GM13976 (cell line): Measurements from ENCODE around the gene EXOC3L4.
A peak's percentile ranks its signal among the peaks of the same experiment; 100 is the strongest.

Experiments used
- DNase-seq: peaks from one replicate; pipeline ENCODE4 v3.0.0; 2012; ENCODE audit warnings: low spot score
- in situ Hi-C: fragments of 300-500 bp; cut with MboI; formaldehyde crosslinking; loops from one replicate; pipeline ENCODE4 v1.12.0; 2022; ENCODE audit warnings: low sequenced_read_pairs, mixed read lengths, inconsistent platforms; ENCODE audit not compliant: unreplicated experiment
- TF ChIP-seq, protein P1 (sequence below): IDR thresholded peaks from 2 replicates; pipeline ENCODE4 v1.5.1; 2012; ENCODE audit warnings: borderline replicate concordance, mild to moderate bottlenecking; ENCODE audit not compliant: insufficient read depth; ENCODE audit errors: extremely low read depth, missing control alignments, control extremely low read depth

EXOC3L4 gene

DNA sequence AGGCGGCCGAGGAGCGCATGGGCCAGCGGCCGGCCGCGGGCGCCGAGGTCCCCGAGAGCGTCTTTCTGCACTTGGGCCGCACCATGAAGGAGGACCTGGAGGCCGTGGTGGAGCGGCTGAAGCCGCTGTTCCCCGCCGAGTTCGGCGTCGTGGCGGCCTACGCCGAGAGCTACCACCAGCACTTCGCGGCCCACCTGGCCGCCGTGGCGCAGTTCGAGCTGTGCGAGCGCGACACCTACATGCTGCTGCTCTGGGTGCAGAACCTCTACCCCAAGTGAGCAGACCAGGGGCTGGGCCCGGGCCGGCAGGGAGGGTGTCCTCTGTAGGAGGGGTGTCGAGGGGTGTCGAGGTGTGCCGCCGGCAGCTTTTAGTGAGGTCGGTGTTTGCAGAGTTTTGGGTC, 32.8 kb downstream of the EXOC3L4 start:
- in situ Hi-C loops: no loop called here
- TF ChIP-seq, protein P1, sequence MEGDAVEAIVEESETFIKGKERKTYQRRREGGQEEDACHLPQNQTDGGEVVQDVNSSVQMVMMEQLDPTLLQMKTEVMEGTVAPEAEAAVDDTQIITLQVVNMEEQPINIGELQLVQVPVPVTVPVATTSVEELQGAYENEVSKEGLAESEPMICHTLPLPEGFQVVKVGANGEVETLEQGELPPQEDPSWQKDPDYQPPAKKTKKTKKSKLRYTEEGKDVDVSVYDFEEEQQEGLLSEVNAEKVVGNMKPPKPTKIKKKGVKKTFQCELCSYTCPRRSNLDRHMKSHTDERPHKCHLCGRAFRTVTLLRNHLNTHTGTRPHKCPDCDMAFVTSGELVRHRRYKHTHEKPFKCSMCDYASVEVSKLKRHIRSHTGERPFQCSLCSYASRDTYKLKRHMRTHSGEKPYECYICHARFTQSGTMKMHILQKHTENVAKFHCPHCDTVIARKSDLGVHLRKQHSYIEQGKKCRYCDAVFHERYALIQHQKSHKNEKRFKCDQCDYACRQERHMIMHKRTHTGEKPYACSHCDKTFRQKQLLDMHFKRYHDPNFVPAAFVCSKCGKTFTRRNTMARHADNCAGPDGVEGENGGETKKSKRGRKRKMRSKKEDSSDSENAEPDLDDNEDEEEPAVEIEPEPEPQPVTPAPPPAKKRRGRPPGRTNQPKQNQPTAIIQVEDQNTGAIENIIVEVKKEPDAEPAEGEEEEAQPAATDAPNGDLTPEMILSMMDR: no peak
- no peak for DNase-seq

DNA sequence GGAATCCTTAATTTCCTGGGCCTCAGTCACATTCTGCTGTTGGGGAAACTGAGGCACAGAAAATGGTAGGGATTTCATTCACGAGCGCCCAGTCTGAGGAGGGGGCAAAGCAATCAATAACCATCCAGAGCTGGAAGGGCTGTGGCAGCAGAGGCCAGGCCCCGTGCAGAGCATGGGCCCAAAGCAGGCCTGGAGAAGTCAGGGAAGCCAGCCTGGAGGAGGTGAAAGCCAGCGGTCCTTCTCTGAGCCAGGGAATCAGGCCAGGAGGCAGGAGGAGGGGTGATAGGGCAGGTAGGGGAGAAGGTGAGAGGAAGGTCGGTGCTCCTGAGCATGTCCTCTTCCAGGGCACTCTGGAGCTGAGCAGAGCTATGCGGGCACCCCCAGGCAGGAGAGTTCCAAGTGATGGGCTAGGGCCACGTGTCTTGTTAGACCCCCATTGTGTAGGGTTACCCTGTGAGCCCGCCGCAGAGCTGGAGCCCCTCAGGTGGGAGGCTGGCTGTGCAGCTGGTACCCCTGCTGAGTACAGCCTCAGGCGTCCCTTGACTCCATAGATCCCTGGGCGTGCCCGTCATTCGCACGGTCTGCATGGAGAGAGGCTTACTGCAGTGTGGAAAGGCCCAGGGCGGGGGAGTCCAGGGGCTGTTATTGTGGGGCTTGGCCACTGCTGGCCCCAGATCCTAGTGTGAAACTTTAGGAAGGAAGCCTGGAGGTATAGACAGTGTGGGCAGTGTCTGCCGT, 33.5 kb downstream of the EXOC3L4 start:
- no peak for DNase-seq
- in situ Hi-C loops: no loop called here
- TF ChIP-seq, protein P1: no peak

DNA sequence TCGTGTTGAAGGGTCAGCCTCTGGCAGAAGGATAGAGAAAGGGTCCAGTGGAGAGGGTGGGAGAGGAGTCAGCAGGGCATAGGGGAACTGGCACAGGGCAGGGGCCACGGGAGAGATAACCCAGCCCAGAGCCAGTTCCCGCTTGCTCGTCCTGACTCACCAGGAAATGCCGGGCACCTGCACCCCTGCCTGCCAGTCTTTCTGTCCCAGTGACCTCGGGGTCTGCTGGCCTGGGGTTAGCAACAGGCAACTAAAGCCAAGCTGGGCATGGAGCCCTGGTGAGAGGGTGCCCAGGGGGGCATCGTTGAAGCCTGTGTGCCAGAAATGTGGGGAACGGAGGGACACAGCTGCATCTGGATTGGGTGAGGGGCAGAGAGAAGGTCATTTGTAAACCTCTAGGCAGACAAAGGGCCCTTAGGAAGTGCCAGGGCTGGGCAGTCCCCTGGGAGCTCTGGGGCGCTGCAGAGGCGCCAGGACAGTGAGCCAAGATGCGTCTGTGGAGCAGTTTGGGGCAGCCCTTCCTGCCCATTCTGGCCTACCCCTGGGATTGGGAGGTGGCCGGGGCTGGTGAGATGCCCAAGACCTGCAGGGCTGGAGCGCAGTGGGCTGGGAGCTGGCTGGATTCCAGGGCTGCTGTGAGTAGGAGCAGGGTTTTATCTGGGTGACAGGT, 34.2 kb downstream of the EXOC3L4 start:
- no peak for DNase-seq
- in situ Hi-C loops: no loop called here
- TF ChIP-seq, protein P1: no peak

DNA sequence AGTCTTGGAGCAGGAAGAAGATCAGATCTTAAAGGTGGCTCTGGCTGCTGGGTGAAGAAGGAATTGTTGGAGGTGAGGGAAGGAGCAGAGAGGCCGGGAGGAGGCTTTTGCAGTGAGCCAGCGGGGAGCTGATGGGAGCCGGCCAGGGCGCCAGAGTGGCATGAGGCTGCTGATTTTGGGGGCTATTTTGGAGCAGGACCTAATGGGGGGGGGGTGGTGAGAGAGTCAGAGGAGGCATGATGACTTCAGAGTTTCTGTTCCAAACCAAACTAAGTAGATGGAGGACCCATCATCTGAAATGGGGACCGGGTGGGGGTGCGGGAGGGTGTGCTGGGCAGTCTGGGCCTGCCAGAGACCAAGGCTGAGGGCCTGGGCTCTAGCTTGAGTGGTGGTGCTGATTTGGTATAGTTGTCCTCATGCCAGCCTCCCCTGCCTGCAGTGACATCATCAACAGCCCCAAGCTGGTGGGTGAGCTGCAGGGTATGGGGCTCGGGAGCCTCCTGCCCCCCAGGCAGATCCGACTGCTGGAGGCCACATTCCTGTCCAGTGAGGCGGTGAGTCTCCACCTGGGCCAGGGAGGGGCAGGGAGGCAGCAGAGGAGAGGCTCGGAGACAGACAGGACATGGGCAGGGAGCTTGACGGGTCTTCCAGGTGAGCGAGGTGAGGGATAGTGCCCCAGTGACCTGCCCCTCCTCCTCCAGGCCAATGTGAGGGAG, 34.9 kb downstream of the EXOC3L4 start:
- TF ChIP-seq, protein P1: no peak
- in situ Hi-C loops: no loop called here
- no peak for DNase-seq

DNA sequence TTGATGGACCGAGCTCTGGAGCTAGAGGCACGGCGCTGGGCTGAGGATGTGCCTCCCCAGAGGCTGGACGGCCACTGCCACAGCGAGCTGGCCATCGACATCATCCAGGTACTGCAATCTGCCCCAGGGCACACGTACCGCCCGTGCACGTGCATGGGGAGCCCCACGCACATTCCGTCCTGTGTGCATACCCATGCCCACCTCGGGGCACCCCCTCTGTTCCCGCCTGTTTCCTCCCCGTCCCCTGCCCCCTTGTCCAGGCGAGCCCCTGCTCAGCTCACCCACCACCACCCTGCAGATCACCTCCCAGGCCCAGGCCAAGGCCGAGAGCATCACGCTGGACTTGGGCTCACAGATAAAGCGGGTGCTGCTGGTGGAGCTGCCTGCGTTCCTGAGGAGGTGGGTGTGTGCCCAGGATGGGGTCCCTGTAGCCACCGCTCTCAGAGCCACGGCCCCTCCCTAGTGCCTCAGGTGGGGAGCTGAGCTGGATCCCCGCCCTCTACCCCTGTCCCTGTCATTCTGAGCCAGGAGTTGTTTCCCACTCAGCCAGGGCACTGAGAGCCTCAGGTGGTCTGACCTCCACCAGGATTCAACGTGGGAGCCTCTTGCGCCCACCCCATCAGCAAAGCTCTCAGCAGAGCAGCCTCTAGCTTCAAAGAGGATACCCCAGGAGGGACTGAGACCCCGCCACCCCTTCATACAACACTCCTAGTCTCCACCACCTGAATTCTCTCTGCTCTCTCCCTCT, 35.7 kb downstream of the EXOC3L4 start:
- in situ Hi-C loops: no loop called here
- TF ChIP-seq, protein P1: no peak
- DNase-seq: peak; percentile 32

DNA sequence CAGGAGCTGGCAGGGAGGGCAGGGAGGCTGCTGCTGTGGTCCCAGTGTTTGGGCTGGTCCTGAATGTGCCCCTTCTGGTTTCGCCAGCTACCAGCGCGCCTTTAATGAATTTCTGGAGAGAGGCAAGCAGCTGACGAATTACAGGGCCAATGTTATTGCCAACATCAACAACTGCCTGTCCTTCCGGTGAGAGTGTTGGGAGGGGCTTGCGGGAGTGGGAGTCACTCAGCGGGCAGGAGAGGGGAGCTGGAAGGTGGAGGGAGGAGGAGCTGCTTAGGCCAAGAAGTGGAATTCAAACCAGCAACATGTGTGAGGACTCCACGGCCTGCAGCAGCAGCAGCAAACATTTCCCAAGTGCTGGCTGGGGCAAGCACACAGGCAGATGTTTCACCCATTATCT, 36.4 kb downstream of the EXOC3L4 start:
- DNase-seq: no peak
- in situ Hi-C loops: no loop called here
- TF ChIP-seq, protein P1: no peak
